Ishikawa (cell line): ENCODE measurements around the gene PDE3A.

Source experiments
- CEBPB ChIP-seq: IDR thresholded peaks from 2 replicates; pipeline ENCODE4 v1.6.1; 2012
- CREB1 ChIP-seq: IDR thresholded peaks from 2 replicates; pipeline ENCODE4 v1.6.1; 2012; ENCODE audit warnings: low read depth
- EGR1 ChIP-seq: IDR thresholded peaks from 2 replicates; pipeline ENCODE4 v1.6.1; 2012
- EP300 ChIP-seq: IDR thresholded peaks from 2 replicates; pipeline ENCODE4 v1.6.1; 2012; ENCODE audit warnings: borderline replicate concordance
- FOXM1 ChIP-seq: IDR thresholded peaks from 2 replicates; pipeline ENCODE4 v1.6.1; 2012; ENCODE audit warnings: low read depth, borderline replicate concordance
- MAX ChIP-seq: IDR thresholded peaks from 2 replicates; pipeline ENCODE4 v1.6.1; 2012
- NFIC ChIP-seq: IDR thresholded peaks from 2 replicates; pipeline ENCODE4 v1.6.1; 2012
- RAD21 ChIP-seq: IDR thresholded peaks from 2 replicates; pipeline ENCODE4 v1.6.1; 2012; ENCODE audit warnings: low read depth
- REST ChIP-seq: IDR thresholded peaks from 2 replicates; pipeline ENCODE4 v1.6.1; 2012; ENCODE audit warnings: low read depth, mild to moderate bottlenecking
- TAF1 ChIP-seq: IDR thresholded peaks from 2 replicates; pipeline ENCODE4 v1.6.1; 2012; ENCODE audit warnings: low read depth, mild to moderate bottlenecking
- TCF12 ChIP-seq: IDR thresholded peaks from 2 replicates; pipeline ENCODE4 v1.6.1; 2012; ENCODE audit warnings: low read depth
- TEAD4 ChIP-seq: IDR thresholded peaks from 2 replicates; pipeline ENCODE4 v1.6.1; 2012
- USF1 ChIP-seq: IDR thresholded peaks from 2 replicates; pipeline ENCODE4 v1.6.1; 2012
- YY1 ChIP-seq: IDR thresholded peaks from 2 replicates; pipeline ENCODE4 v1.6.1; 2012; ENCODE audit warnings: low read depth
- ZBTB7A ChIP-seq: IDR thresholded peaks from 2 replicates; pipeline ENCODE4 v1.6.1; 2012; ENCODE audit warnings: low read depth

PDE3A gene

GRCh38 chr12:20507711-20508110, 139.4 kb downstream of the PDE3A start:
- TF ChIP-seq EGR1 (no peak), RAD21 (no peak)

- TF ChIP-seq TEAD4 (no peak), ZBTB7A (no peak), REST (no peak), USF1 (no peak)
These were observed 140.0 kb downstream of the PDE3A start for GRCh38 chr12:20508359-20508758.

- TF ChIP-seq RAD21 = no peak
- TF ChIP-seq TCF12 = no peak
- no peak for TF ChIP-seq NFIC
- TF ChIP-seq MAX = no peak
- no peak for TF ChIP-seq TEAD4
- TF ChIP-seq CREB1 = no peak
These were observed 140.6 kb downstream of the PDE3A start for GRCh38 chr12:20508962-20509361.

- TF ChIP-seq NFIC (no peak), EGR1 (no peak), EP300 (no peak), TEAD4 (no peak), MAX (no peak), USF1 (no peak), CEBPB (no peak), TCF12 (no peak), CREB1 (no peak), REST (no peak), YY1 (no peak), TAF1 (no peak), RAD21 (no peak), FOXM1 (no peak), ZBTB7A (no peak)
These were observed 142.5 kb downstream of the PDE3A start for GRCh38 chr12:20510811-20511210.

GRCh38 chr12:20513189-20513588, 144.9 kb downstream of the PDE3A start:
- TF ChIP-seq TEAD4 = no peak
- TF ChIP-seq YY1 = no peak
- no peak for TF ChIP-seq EGR1
- TF ChIP-seq TAF1 = no peak
- no peak for TF ChIP-seq MAX
- no peak for TF ChIP-seq EP300
- no peak for TF ChIP-seq REST
- TF ChIP-seq ZBTB7A = no peak
- TF ChIP-seq TCF12 = no peak
- no peak for TF ChIP-seq RAD21

GRCh38 chr12:20514598-20514997, 146.3 kb downstream of the PDE3A start:
- TF ChIP-seq EP300 (no peak), TEAD4 (no peak)
